Fibroblast of lung (primary cell): ENCODE measurements around the gene ITGA3.

Experiments used
- CTCF ChIP-seq, 2 donors: IDR thresholded peaks in 1 of 2; conservative IDR thresholded peaks in 1 of 2; 1 replicate in 1 of 2; 2 replicates in 1 of 2; pipeline ENCODE4 v1.5.1; 2011 to 2012; ENCODE audit warnings: low read length in 2 of 2, control low read depth in 1 of 2, inconsistent platforms in 1 of 2, low read depth in 1 of 2, mild to moderate bottlenecking in 1 of 2
- EZH2 ChIP-seq: IDR thresholded peaks from 2 replicates; pipeline ENCODE4 v1.5.1; 2012; ENCODE audit warnings: low read length, control low read depth, mild to moderate bottlenecking; ENCODE audit errors: missing control alignments

- no peak for TF ChIP-seq CTCF (conservative IDR thresholded peaks at IDR 0.05 in 1 of 2, IDR thresholded peaks at IDR 0.05 in 1 of 2; ENCODE audit: low read depth in 1 of 2, low read length in 2 of 2)
- TF ChIP-seq EZH2: no peak
Measured at GRCh38 chr17:50035945-50036344, 20.0 kb upstream of the ITGA3 start.
